ENCODE data around the gene FBXO4.
A peak's percentile ranks its signal among the peaks of the same experiment; 100 is the strongest.

Gene FBXO4

GRCh38 chr5:41960481-41960880 is 35.4 kb downstream of the FBXO4 start:
- H3K4me3 ChIP-seq (replicated peaks in 1 of 2; ENCODE audit: low read depth in 2 of 2, low read length in 2 of 2), result no peak overlapping the region
- TF ChIP-seq CTCF (IDR thresholded peaks at IDR 0.05; ENCODE audit: low read depth, low read length), result no peak
- DNase-seq (ENCODE audit: low read depth in 2 of 2), result no peak

DNA sequence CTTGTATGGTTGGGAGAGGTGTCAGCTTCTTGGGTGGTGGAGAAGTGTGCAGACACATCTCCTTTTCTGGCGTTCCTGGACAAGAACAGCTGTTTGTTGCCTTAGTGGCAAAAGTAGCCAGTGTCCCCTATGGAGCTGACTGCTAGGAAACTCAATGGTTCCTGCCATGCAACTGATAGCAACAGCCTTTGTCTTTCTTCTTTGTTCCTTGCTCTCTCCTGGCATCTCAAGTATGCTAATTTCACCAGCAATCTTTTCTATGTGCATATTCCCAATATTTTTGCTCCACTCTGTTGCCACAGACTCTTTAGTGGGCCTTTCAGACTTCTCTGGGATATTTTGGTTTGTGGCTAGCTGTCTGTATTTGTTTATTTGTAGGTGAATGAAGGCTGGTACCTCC is 36.7 kb downstream of the FBXO4 start:
- TF ChIP-seq CTCF (IDR thresholded peaks at IDR 0.05; ENCODE audit: low read depth, low read length), result no peak
- no peak overlapping the region for H3K4me3 ChIP-seq (replicated peaks in 1 of 2; ENCODE audit: low read depth in 2 of 2, low read length in 2 of 2)
- no peak for DNase-seq (ENCODE audit: low read depth in 2 of 2)

- no peak for DNase-seq (ENCODE audit: low read depth in 2 of 2)
- H3K4me3 ChIP-seq (replicated peaks in 1 of 2; ENCODE audit: low read depth in 2 of 2, low read length in 2 of 2), result no peak overlapping the region
- TF ChIP-seq CTCF (IDR thresholded peaks at IDR 0.05; ENCODE audit: low read depth, low read length), result no peak
These were observed 37.4 kb downstream of the FBXO4 start for GRCh38 chr5:41962491-41962890.

GRCh38 chr5:41966401-41967105 is 41.5 kb downstream of the FBXO4 start:
- TF ChIP-seq CTCF (IDR thresholded peaks at IDR 0.05; ENCODE audit: low read depth, low read length), result no peak
- no peak for DNase-seq (ENCODE audit: low read depth in 2 of 2)
- H3K4me3 ChIP-seq (replicated peaks in 1 of 2; ENCODE audit: low read depth in 2 of 2, low read length in 2 of 2), result no peak overlapping the region

GRCh38 chr5:41967401-41967800 is 42.3 kb downstream of the FBXO4 start:
- no peak overlapping the region for H3K4me3 ChIP-seq (replicated peaks in 1 of 2; ENCODE audit: low read depth in 2 of 2, low read length in 2 of 2)
- TF ChIP-seq CTCF (IDR thresholded peaks at IDR 0.05; ENCODE audit: low read depth, low read length), result no peak
- DNase-seq (ENCODE audit: low read depth in 2 of 2), result no peak

DNA sequence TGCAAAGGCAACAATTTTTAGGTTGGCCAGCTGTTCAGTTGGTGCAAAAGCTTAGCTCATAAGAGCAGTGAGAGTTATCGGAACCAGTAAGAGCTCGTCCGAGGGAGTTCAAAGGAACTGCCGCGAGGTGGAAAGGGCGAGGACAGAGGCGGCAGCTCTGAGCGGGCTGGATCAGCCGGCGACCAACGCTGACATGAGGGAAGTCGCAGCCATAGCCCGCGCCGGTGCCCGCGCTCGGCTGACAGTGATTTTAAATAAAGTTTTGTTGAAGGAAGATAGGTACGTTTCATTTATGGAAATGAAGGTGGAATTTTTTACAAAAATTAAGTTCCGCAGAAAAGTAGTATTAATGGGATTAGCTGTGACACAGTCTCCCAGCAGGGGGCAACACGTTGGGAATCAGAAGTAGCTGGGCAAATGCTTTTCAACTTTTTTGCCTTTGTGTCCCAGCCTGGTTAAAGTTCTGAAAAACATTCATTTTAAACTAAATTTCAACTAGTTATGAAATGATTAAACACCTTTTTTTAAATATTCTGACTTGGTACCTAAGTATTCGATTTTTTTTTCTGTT is 43.2 kb downstream of the FBXO4 start:
- DNase-seq (ENCODE audit: low read depth in 2 of 2), result no peak
- TF ChIP-seq CTCF (IDR thresholded peaks at IDR 0.05; ENCODE audit: low read depth, low read length), result peak; percentile 25

More for the DNA sequence above, 43.2 kb downstream of the FBXO4 start:
- no peak overlapping the region for H3K4me3 ChIP-seq (replicated peaks in 1 of 2; ENCODE audit: low read depth in 2 of 2, low read length in 2 of 2)
